HepG2 (cell line): ENCODE measurements around the gene ESF1. TPM values are rescaled to one million over a fixed set of nuclear protein-coding genes. Genes with fewer than 3 reads are reported as not detected.
A peak's percentile ranks its signal among the peaks of the same experiment; 100 is the strongest.

Experiments
- BORCS8-MEF2B ChIP-seq: sonication (generic); formaldehyde crosslinking; IDR thresholded peaks from 2 replicates; pipeline ENCODE4 v1.8.0; 2022; ENCODE audit warnings: mild to moderate bottlenecking, missing genetic modification reagents
- BRF2 ChIP-seq: sonication (generic); formaldehyde crosslinking; IDR thresholded peaks from 2 replicates; pipeline ENCODE4 v1.8.1; 2022; ENCODE audit warnings: mild to moderate bottlenecking, missing genetic modification reagents
- DMTF1 ChIP-seq: sonication (generic); formaldehyde crosslinking; IDR thresholded peaks from 2 replicates; pipeline ENCODE4 v1.4.0; 2020; ENCODE audit warnings: mild to moderate bottlenecking, missing genetic modification reagents
- DR1 ChIP-seq: sonication (generic); formaldehyde crosslinking; IDR thresholded peaks from 2 replicates; pipeline ENCODE4 v1.8.0; 2021; ENCODE audit warnings: mild to moderate bottlenecking, missing genetic modification reagents, inconsistent platforms
- EED ChIP-seq: sonication (generic); formaldehyde crosslinking; IDR thresholded peaks from 2 replicates; pipeline ENCODE4 v1.5.0; 2020; ENCODE audit warnings: mild to moderate bottlenecking, missing genetic modification reagents
- FOXA3 ChIP-seq: IDR thresholded peaks from 2 replicates; pipeline ENCODE4 v1.6.1; 2016; ENCODE audit warnings: missing genetic modification reagents, missing compliant biosample characterization
- GPN1 ChIP-seq: sonication (generic); formaldehyde crosslinking; IDR thresholded peaks from 2 replicates; pipeline ENCODE4 v1.5.1; 2020; ENCODE audit warnings: missing genetic modification reagents, borderline replicate concordance
- HNRNPK ChIP-seq: fragments of 200-400 bp; formaldehyde crosslinking; IDR thresholded peaks from 2 replicates; pipeline ENCODE4 v1.6.1; 2018; ENCODE audit warnings: low read length, low read depth, moderate library complexity, mild to moderate bottlenecking; ENCODE audit not compliant: poor library complexity, severe bottlenecking
- TFDP1 ChIP-seq: IDR thresholded peaks from 2 replicates; pipeline ENCODE4 v1.6.1; 2016; ENCODE audit warnings: missing compliant biosample characterization, missing genetic modification reagents, borderline replicate concordance
- ZBTB25 ChIP-seq: IDR thresholded peaks from 2 replicates; pipeline ENCODE4 v1.6.1; 2018; ENCODE audit warnings: missing genetic modification reagents
- ZNF362 ChIP-seq: sonication (generic); formaldehyde crosslinking; IDR thresholded peaks from 2 replicates; pipeline ENCODE4 v1.4.0; 2020; ENCODE audit warnings: missing genetic modification reagents, mild to moderate bottlenecking, borderline replicate concordance
- ZNF564 ChIP-seq: sonication (generic); formaldehyde crosslinking; IDR thresholded peaks from 2 replicates; pipeline ENCODE4 v1.8.1; 2023; ENCODE audit warnings: mild to moderate bottlenecking, missing genetic modification reagents
- ZNF646 ChIP-seq: sonication (generic); formaldehyde crosslinking; IDR thresholded peaks from 2 replicates; pipeline ENCODE4 v1.9.0; 2021; ENCODE audit warnings: mild to moderate bottlenecking, missing genetic modification reagents
- ZSCAN5A ChIP-seq: sonication (generic); formaldehyde crosslinking; IDR thresholded peaks from 2 replicates; pipeline ENCODE4 v1.8.0; 2022; ENCODE audit warnings: mild to moderate bottlenecking, missing genetic modification reagents, borderline replicate concordance
- polyA plus RNA-seq, 8 experiments: library from polyadenylated mRNA; depleted of rRNA in 3 of 8; stranded (reverse) in 7 of 8; unstranded in 1 of 8; fragments of >200 nt; fragmentation: Illumina TruSeq in 4 of 8; extraction: Trizol in 4 of 8; gene quantifications; 2 replicates each; pipeline versions ENCODE4 v1.2.1 to v1.2.3, GENCODE V29; 2011 to 2016; ENCODE audit warnings: low read depth in 4 of 8, missing spikeins in 1 of 8, mixed read lengths in 1 of 8; ENCODE audit not compliant: insufficient read depth in 1 of 8
- total RNA-seq, 5 experiments: library from RNA; depleted of rRNA; stranded (reverse); fragments of >200 nt; fragmentation: Illumina TruSeq; extraction: Trizol; gene quantifications; 2 replicates each; pipeline ENCODE4 v1.2.3, GENCODE V29; 2016; ENCODE audit warnings: low read depth in 1 of 5

ESF1 gene
- total and polyA plus RNA-seq, 2 of the 13 experiments (the other 11 are each of a cell fraction or from before 2014, with no cell fraction given), result 7.3 to 66.9 TPM

DNA sequence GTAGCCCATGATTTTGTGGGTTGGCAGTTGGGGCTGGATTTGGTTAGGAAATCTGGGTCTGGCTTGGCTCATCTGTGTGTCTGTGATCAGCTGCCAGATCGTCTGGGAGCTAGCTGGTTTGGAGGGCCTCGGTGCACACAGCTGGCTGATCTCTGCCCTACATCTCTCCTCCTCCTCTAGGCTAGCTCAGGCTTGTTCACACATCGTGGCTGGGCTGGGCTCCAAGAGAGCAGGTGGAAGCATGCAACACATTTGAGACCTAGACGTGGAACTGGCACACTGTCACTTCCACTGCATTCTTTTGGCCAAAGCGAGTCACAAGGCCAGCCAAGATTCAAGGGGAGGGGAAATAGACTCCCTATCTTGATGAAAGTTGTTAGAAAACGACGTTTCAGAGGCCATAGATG is 16.0 kb upstream of the ESF1 start (continued):
- TF ChIP-seq GPN1 (no peak), FOXA3 (CRISPR knock-in tag) (no peak), DR1 (CRISPR knock-in tag) (no peak), EED (CRISPR knock-in tag) (no peak), ZNF564 (CRISPR knock-in tag) (peak; percentile 63; the same call in 1 of the 2 replicates), ZBTB25 (CRISPR knock-in tag) (no peak), TFDP1 (CRISPR knock-in tag) (peak; percentile 90; the same call in 1 of the 2 replicates), BRF2 (no peak), BORCS8-MEF2B (CRISPR knock-in tag) (peak; percentile 81), DMTF1 (CRISPR knock-in tag) (no peak), ZNF646 (CRISPR knock-in tag) (no peak), ZSCAN5A (no peak), HNRNPK (no peak), ZNF362 (no peak)
